OCI-LY7 (cell line): ENCODE data around the gene CNOT9. TPM values are rescaled to one million over a fixed set of nuclear protein-coding genes. Genes with fewer than 3 reads are reported as not detected.

ENCODE experiments used
- BruUV-seq: library from RNA; stranded (reverse); fragments of 400-500 nt; replicated peaks from 2 replicates; lab custom pipeline; 2021; lab: Mats Ljungman, UMichigan
- CTCF ChIA-PET: fragments of 300-600 bp; sonication (Branson Sonifier 250); formaldehyde crosslinking; loops from one replicate; lab custom pipeline; 2022; ENCODE audit warnings: antibody characterized with exemption; ENCODE audit not compliant: unreplicated experiment; lab: Charles Lee
- POLR2A ChIA-PET: fragments of 300-600 bp; sonication (Branson Sonifier 250); formaldehyde crosslinking; loops from one replicate; lab custom pipeline; 2022; ENCODE audit warnings: antibody characterized with exemption; lab: Charles Lee
- DNase-seq: peaks from one replicate; pipeline ENCODE4 v3.0.0-alpha.2; 2015; ENCODE audit warnings: low spot score
- H2AFZ ChIP-seq: fragments of 200-600 bp; sonication (generic), shearing (Covaris generic); 2 replicates; pipeline ENCODE4 v1.6.1; 2014; ENCODE audit warnings: mild to moderate bottlenecking, antibody characterized with exemption, low read length, moderate library complexity
- H3K27ac ChIP-seq: fragments of 200-600 bp; sonication (generic); 2 replicates; pipeline ENCODE4 v1.5.1; 2014; ENCODE audit warnings: mixed run types, low read depth, mild to moderate bottlenecking, moderate library complexity, low read length, inconsistent platforms; ENCODE audit not compliant: poor library complexity, severe bottlenecking
- H3K36me3 ChIP-seq: fragments of 200-600 bp; sonication (generic); 2 replicates; pipeline ENCODE4 v1.6.1; 2014; ENCODE audit warnings: mild to moderate bottlenecking, antibody characterized with exemption, low read length, moderate library complexity, mixed read lengths; ENCODE audit not compliant: insufficient read depth
- H3K4me1 ChIP-seq: fragments of 200-600 bp; sonication (generic); 2 replicates; pipeline ENCODE4 v1.5.1; 2014; ENCODE audit warnings: mild to moderate bottlenecking, low read length; ENCODE audit not compliant: insufficient read depth, poor library complexity, severe bottlenecking
- H3K4me2 ChIP-seq: fragments of 200-600 bp; sonication (generic); 2 replicates; pipeline ENCODE4 v1.6.1; 2014; ENCODE audit warnings: mild to moderate bottlenecking, low read length
- H3K4me3 ChIP-seq: fragments of 200-600 bp; sonication (generic); 2 replicates; pipeline ENCODE4 v1.5.1; 2014; ENCODE audit warnings: mild to moderate bottlenecking, low read depth, low read length; ENCODE audit not compliant: poor library complexity, severe bottlenecking
- H3K79me2 ChIP-seq: fragments of 200-600 bp; sonication (generic); 2 replicates; pipeline ENCODE4 v1.6.1; 2016; ENCODE audit warnings: low read depth, mild to moderate bottlenecking, low read length, moderate library complexity, mixed read lengths; ENCODE audit not compliant: insufficient read depth
- H3K9me2 ChIP-seq: fragments of 200-600 bp; sonication (generic); 2 replicates; pipeline ENCODE4 v1.6.1; 2016; ENCODE audit warnings: mild to moderate bottlenecking, low read length, mixed read lengths; ENCODE audit not compliant: insufficient read depth
- H3K9me3 ChIP-seq: fragments of 200-600 bp; sonication (generic); 2 replicates; pipeline ENCODE4 v1.6.1; 2014; ENCODE audit warnings: mild to moderate bottlenecking, mixed run types, low read length, mixed read lengths
- H4K20me1 ChIP-seq: fragments of 200-600 bp; sonication (generic); 2 replicates; pipeline ENCODE4 v1.6.1; 2014; ENCODE audit warnings: mild to moderate bottlenecking, antibody characterized with exemption, low read length, moderate library complexity, mixed read lengths; ENCODE audit not compliant: insufficient read depth
- EZH2phosphoT487 ChIP-seq: fragments of 200-600 bp; sonication (generic); IDR thresholded peaks from 2 replicates; pipeline ENCODE4 v1.6.1; 2018; ENCODE audit warnings: low read depth, borderline replicate concordance, mild to moderate bottlenecking, mixed run types, antibody characterized with exemption, low read length, moderate library complexity, mixed read lengths
- intact Hi-C: fragments of 100-400 bp; cut with micrococcal nuclease; formaldehyde crosslinking; loops from one replicate; pipeline ENCODE4 v1.10.0; 2022; ENCODE audit not compliant: unreplicated experiment
- total RNA-seq, 2 experiments: library from RNA; depleted of rRNA in 1 of 2; stranded (reverse); fragments of >200 nt in 1 of 2; shearing (Covaris generic) in 1 of 2; gene quantifications; 2 replicates each; pipeline ENCODE4 v1.2.3, GENCODE V29; 2014 to 2022
- TF ChIP-seq, protein P1 (sequence below): fragments of 200-600 bp; sonication (generic); conservative IDR thresholded peaks from 2 replicates; pipeline ENCODE4 v1.5.1; 2014; ENCODE audit warnings: mild to moderate bottlenecking, antibody characterized with exemption, low read length, moderate library complexity, mixed read lengths

CNOT9 gene
- total RNA-seq, 2 experiments from 2014 or later: 71.6 to 94.2 TPM

DNA sequence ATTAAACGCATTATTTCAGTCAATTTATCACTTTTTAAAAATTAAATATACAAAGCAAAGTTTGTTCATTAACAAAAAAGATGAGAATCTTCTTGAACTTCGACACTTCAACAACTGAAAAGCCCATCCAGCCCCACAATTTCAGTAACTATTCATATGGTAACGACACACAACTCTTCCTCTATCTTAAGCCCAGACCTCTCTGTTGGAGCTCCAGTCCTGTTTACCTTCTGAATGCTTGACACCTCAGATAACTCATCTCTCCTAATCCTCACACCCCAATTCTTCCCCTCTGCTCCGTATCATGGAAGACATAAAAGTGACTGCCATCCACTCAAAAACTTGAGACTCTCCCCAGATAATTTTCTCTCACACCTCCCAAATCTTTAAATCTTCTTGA is 13.1 kb upstream of the CNOT9 start:
- peaks cover 96% of the 10 kb centered on the region for H3K36me3 ChIP-seq
- CTCF ChIA-PET: no interaction called here

DNA sequence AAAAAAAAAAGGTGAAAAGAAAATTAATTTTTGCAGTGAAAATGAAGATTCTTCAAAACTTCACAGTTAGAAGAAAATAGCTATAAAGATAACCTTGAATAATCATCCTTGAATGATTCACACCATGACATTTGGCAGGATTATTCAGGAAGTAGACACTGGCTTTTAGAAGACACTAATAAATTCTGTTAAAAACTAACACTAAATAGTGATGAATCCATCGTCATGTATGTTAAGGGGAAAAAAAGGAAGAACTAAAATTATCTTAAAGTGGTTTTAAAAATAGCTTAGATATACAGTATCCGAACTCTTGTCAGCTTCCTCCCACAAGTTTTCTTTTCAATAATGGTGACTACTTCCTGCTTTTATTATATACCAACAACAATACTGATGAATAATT is 10.7 kb upstream of the CNOT9 start:
- Histone ChIP-seq H3K79me2 (peaks cover 16% of the 10 kb centered on the region; the same call in 1 of the 2 replicates), H3K9me3 (no peaks in the 10 kb centered on the region), H3K4me1 (no peaks in the 10 kb centered on the region), H3K4me2 (no peak overlapping the region), H2AFZ (no peak overlapping the region), H4K20me1 (0 out of 2 replicates have a peak, but pooled peaks cover 5% of the 10 kb centered on the region), H3K27ac (no peak overlapping the region), H3K9me2 (no peaks in the 10 kb centered on the region), H3K36me3 (peaks cover 96% of the 10 kb centered on the region), H3K4me3 (no peak overlapping the region)
- POLR2A ChIA-PET: interaction anchor here (0.5 to 1.8 kb wide), 5 partner anchors 10 to 151 kb away, joined by 4 to 7 read pairs (median 5); partner anchors contain the start of gene USP37
- no peak for DNase-seq
- intact Hi-C loops: no loop called here
- BruUV-seq: no TSS peak
- TF ChIP-seq EZH2phosphoT487: no peak
- TF ChIP-seq, protein P1, sequence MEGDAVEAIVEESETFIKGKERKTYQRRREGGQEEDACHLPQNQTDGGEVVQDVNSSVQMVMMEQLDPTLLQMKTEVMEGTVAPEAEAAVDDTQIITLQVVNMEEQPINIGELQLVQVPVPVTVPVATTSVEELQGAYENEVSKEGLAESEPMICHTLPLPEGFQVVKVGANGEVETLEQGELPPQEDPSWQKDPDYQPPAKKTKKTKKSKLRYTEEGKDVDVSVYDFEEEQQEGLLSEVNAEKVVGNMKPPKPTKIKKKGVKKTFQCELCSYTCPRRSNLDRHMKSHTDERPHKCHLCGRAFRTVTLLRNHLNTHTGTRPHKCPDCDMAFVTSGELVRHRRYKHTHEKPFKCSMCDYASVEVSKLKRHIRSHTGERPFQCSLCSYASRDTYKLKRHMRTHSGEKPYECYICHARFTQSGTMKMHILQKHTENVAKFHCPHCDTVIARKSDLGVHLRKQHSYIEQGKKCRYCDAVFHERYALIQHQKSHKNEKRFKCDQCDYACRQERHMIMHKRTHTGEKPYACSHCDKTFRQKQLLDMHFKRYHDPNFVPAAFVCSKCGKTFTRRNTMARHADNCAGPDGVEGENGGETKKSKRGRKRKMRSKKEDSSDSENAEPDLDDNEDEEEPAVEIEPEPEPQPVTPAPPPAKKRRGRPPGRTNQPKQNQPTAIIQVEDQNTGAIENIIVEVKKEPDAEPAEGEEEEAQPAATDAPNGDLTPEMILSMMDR: no peak
- CTCF ChIA-PET: no interaction called here

More for the DNA sequence above, 13.1 kb upstream of the CNOT9 start:
- no peak for TF ChIP-seq EZH2phosphoT487
- TF ChIP-seq, protein P1: no peak
- Histone ChIP-seq H3K9me2 (no peaks in the 10 kb centered on the region), H3K27ac (no peak overlapping the region), H3K79me2 (peaks cover 4% of the 10 kb centered on the region; the same call in 1 of the 2 replicates), H4K20me1 (no peaks in the 10 kb centered on the region), H2AFZ (no peak overlapping the region), H3K4me2 (no peak overlapping the region), H3K4me1 (no peaks in the 10 kb centered on the region), H3K4me3 (no peak overlapping the region), H3K9me3 (no peaks in the 10 kb centered on the region)
- POLR2A ChIA-PET: no interaction called here
- intact Hi-C loops: no loop called here
- BruUV-seq: no TSS peak
- DNase-seq: no peak

DNA sequence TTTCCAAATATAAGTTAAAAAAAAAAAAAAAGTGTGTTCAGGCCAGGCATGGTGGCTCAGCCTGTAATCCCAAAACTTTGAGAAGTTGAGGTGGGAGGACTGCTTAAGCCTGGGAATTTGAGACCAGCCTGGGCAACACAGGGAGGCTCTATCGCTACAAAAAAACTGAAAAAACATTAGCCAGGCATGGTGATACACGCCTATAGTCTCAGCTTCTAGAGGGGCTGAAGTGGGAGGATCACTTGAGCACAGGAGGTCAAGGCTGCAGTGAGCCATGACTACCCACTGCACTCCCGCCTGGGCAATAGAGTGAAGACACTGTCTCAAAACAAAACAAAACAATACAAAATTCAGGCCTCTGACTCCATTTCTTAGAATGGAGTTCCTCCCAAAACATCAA is 9.7 kb upstream of the CNOT9 start:
- CTCF ChIA-PET: interaction anchor here (0.6 kb wide), 1 partner anchor 15 kb away, joined by 3 read pairs; no protein-coding TSS in a partner anchor
- POLR2A ChIA-PET: interaction anchor here (1.6 to 1.8 kb wide), 2 partner anchors 9 to 19 kb away, joined by 7 read pairs; partner anchors contain the start of gene USP37
- TF ChIP-seq, protein P1: no peak
- no peak for TF ChIP-seq EZH2phosphoT487
- no peaks in the 10 kb centered on the region for H3K4me1 ChIP-seq
- H3K27ac ChIP-seq: no peak overlapping the region
- peaks cover 95% of the 10 kb centered on the region for H3K36me3 ChIP-seq
- H3K79me2 ChIP-seq: peaks cover 17% of the 10 kb centered on the region; the same call in 1 of the 2 replicates
- no peak overlapping the region for H2AFZ ChIP-seq
- BruUV-seq: no TSS peak
- H3K4me2 ChIP-seq: no peak overlapping the region
- no peaks in the 10 kb centered on the region for H3K9me2 ChIP-seq
- intact Hi-C loops: no loop called here
- H3K9me3 ChIP-seq: no peaks in the 10 kb centered on the region
- 0 out of 2 replicates have a peak, but pooled peaks cover 5% of the 10 kb centered on the region for H4K20me1 ChIP-seq
- H3K4me3 ChIP-seq: no peak overlapping the region
- no peak for DNase-seq
